HCT116 (cell line): Measurements from ENCODE around the gene INSR.

ENCODE experiments used
- CTCF ChIP-seq, 3 experiments: fragments of 200-600 bp in 1 of 3; sonication (generic) in 1 of 3; IDR thresholded peaks in 2 of 3; conservative IDR thresholded peaks in 1 of 3; 2 replicates each; pipeline ENCODE4 v1.5.1; 2012 to 2017; ENCODE audit warnings: low read depth in 2 of 3, low read length in 2 of 3, antibody characterized with exemption in 1 of 3, borderline replicate concordance in 1 of 3, control low read depth in 1 of 3, mild to moderate bottlenecking in 1 of 3, mixed read lengths in 1 of 3, mixed run types in 1 of 3, moderate library complexity in 1 of 3; ENCODE audit not compliant: insufficient read depth in 1 of 3
- EZH2 ChIP-seq: fragments of 200-600 bp; sonication (generic); IDR thresholded peaks from 2 replicates; pipeline ENCODE4 v1.6.1; 2017; ENCODE audit warnings: antibody characterized with exemption, mixed run types
- EZH2phosphoT487 ChIP-seq: fragments of 200-600 bp; IDR thresholded peaks from 2 replicates; pipeline ENCODE4 v1.6.1; 2018; ENCODE audit warnings: antibody characterized with exemption, borderline replicate concordance
- POLR2AphosphoS5 ChIP-seq: IDR thresholded peaks from 2 replicates; pipeline ENCODE4 v1.6.1; 2011; ENCODE audit warnings: mild to moderate bottlenecking, low read depth, low read length, moderate library complexity
- RAD21 ChIP-seq: IDR thresholded peaks from 2 replicates; pipeline ENCODE4 v1.6.1; 2012; ENCODE audit warnings: low read depth, mild to moderate bottlenecking

GRCh38 chr19:7216373-7216902 is 77.8 kb downstream of the INSR start:
- no peak for TF ChIP-seq RAD21
- no peak for TF ChIP-seq POLR2AphosphoS5
- TF ChIP-seq CTCF (IDR thresholded peaks at IDR 0.05 in 2 of 3, conservative IDR thresholded peaks at IDR 0.05 in 1 of 3; ENCODE audit: borderline replicate concordance in 1 of 3, insufficient read depth in 1 of 3, low read depth in 2 of 3, low read length in 2 of 3): no peak
- TF ChIP-seq EZH2phosphoT487: no peak
- no peak for TF ChIP-seq EZH2
